Measurements from ENCODE around the gene CHMP1B.

DNA sequence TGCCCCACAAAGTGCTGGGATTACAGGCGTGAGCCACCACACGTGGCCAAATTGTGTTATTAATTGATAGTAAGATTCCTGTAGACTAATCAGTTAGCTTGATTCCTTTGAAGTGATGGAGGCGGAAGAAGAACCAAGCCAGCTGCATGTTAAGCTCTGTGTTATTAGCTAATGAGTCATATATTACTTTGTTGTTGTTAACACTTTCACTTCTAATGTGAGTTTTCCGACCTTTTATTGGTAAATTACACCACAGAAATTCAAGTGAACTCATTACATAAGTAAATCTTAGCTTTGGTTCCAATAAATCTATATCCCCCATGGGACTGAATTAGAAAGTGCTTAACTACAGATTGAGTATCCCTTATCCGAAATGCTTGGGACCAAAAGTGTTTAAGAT is 20.3 kb downstream of the CHMP1B start:
- TF ChIP-seq POLR2A (IDR thresholded peaks at IDR 0.05; ENCODE audit: low read length) (no peak), GATA1 (IDR thresholded peaks at IDR 0.05; ENCODE audit: low read depth, low read length) (no peak)
